HCT116 (cell line): Measurements from ENCODE around the gene GDPD5. TPM values are rescaled to one million over a fixed set of nuclear protein-coding genes. Genes with fewer than 3 reads are reported as not detected.

Source experiments
- ATAC-seq: fragments of 200-7000 bp; cut with Tn5 transposase; 2 replicates; pipeline ENCODE4 v1.9.1; 2020; ENCODE audit warnings: mild to moderate bottlenecking, moderate library complexity
- BruUV-seq: library from RNA; stranded (reverse); fragments of 400-500 nt; replicated peaks from 2 replicates; lab custom pipeline; 2021; lab: Mats Ljungman, UMichigan
- CTCF ChIA-PET: fragments of 300-600 bp; sonication (Branson Sonifier 250); formaldehyde crosslinking; loops from one replicate; lab custom pipeline; 2021; ENCODE audit warnings: antibody characterized with exemption; lab: Charles Lee
- POLR2A ChIA-PET: fragments of 300-600, 350-600 bp; sonication (Branson Sonifier 250); formaldehyde crosslinking; loops from one replicate; lab custom pipeline; 2021; ENCODE audit warnings: antibody characterized with exemption; lab: Charles Lee
- RAD21 ChIA-PET, 2 experiments: fragments of 300-600 bp; sonication (Branson Sonifier 250); formaldehyde crosslinking; loops; one replicate each; lab custom pipeline; 2023; ENCODE audit warnings: low total read pairs in 2 of 2; ENCODE audit not compliant: uncharacterized antibody in 2 of 2, unreplicated experiment in 2 of 2, low non-redundant PET in 1 of 2; lab: Charles Lee
- DNase-seq: peaks from one replicate; pipeline ENCODE4 v3.0.0-alpha.2; 2010; ENCODE audit warnings: low read depth, low spot score
- H2AFZ ChIP-seq: fragments of 200-600 bp; shearing (Covaris generic), sonication (generic); 2 replicates; pipeline ENCODE4 v1.6.1; 2017; ENCODE audit warnings: low read depth, mixed run types, mixed read lengths, antibody characterized with exemption, low read length; ENCODE audit not compliant: poor library complexity, severe bottlenecking
- H3K27ac ChIP-seq: 2 replicates; pipeline ENCODE4 v1.5.1; 2012; ENCODE audit warnings: low read depth, low read length
- H3K27me3 ChIP-seq: fragments of 200-600 bp; sonication (generic); 2 replicates; pipeline ENCODE4 v1.6.1; 2016; ENCODE audit warnings: mixed run types, low read length, mixed read lengths; ENCODE audit not compliant: insufficient read depth
- H3K36me3 ChIP-seq, 2 experiments: fragments of 200-500 bp in 1 of 2; fragments of 200-600 bp in 1 of 2; sonication (Bioruptor generic) in 1 of 2; sonication (generic) in 1 of 2; 2 replicates each; pipeline versions ENCODE4 v1.5.1 to v1.6.1; 2014 to 2016; ENCODE audit warnings: low read length in 2 of 2, inconsistent platforms in 1 of 2, mixed read lengths in 1 of 2, mixed run types in 1 of 2; ENCODE audit not compliant: insufficient read depth in 2 of 2, control insufficient read depth in 1 of 2
- H3K4me1 ChIP-seq, 2 experiments: fragments of 200-600 bp in 1 of 2; sonication (generic) in 1 of 2; 2 replicates each; pipeline versions ENCODE4 v1.5.1 to v1.6.1; 2012 to 2017; ENCODE audit warnings: low read length in 2 of 2, inconsistent platforms in 1 of 2, mild to moderate bottlenecking in 1 of 2, mixed read lengths in 1 of 2, mixed run types in 1 of 2, moderate library complexity in 1 of 2; ENCODE audit not compliant: insufficient read depth in 2 of 2, control insufficient read depth in 1 of 2
- H3K4me2 ChIP-seq: fragments of 200-600 bp; sonication (generic); 2 replicates; pipeline ENCODE4 v1.6.1; 2017; ENCODE audit warnings: mixed run types, low read length, mixed read lengths
- H3K4me3 ChIP-seq, 2 experiments: fragments of 200-600 bp in 1 of 2; sonication (generic) in 1 of 2; replicated peaks in 1 of 2; 2 replicates each; pipeline ENCODE4 v1.5.1; 2011 to 2016; ENCODE audit warnings: low read length in 2 of 2, control low read depth in 1 of 2, low read depth in 1 of 2, mild to moderate bottlenecking in 1 of 2, mixed read lengths in 1 of 2, mixed run types in 1 of 2
- H3K79me2 ChIP-seq: fragments of 200-600 bp; sonication (generic); 2 replicates; pipeline ENCODE4 v1.6.1; 2017; ENCODE audit warnings: mild to moderate bottlenecking, mixed run types, low read length, moderate library complexity, mixed read lengths; ENCODE audit not compliant: insufficient read depth
- H3K9ac ChIP-seq: fragments of 200-600 bp; sonication (generic); 2 replicates; pipeline ENCODE4 v1.6.1; 2016; ENCODE audit warnings: low read length, mixed read lengths
- H3K9me2 ChIP-seq: fragments of 200-600 bp; sonication (generic), shearing (Covaris generic); 2 replicates; pipeline ENCODE4 v1.6.1; 2017; ENCODE audit warnings: mixed run types, mild to moderate bottlenecking, moderate library complexity; ENCODE audit not compliant: insufficient read depth
- H3K9me3 ChIP-seq, 2 experiments: fragments of 200-500 bp in 1 of 2; fragments of 200-600 bp in 1 of 2; sonication (Bioruptor generic) in 1 of 2; sonication (generic) in 1 of 2; 2 replicates each; pipeline ENCODE4 v1.6.1; 2014 to 2017; ENCODE audit warnings: low read length in 2 of 2, mixed read lengths in 2 of 2, inconsistent platforms in 1 of 2, low read depth in 1 of 2, mild to moderate bottlenecking in 1 of 2, mixed run types in 1 of 2, moderate library complexity in 1 of 2; ENCODE audit not compliant: control insufficient read depth in 1 of 2, insufficient read depth in 1 of 2
- H4K20me1 ChIP-seq: fragments of 200-600 bp; sonication (generic), shearing (Covaris generic); 2 replicates; pipeline ENCODE4 v1.6.1; 2017; ENCODE audit warnings: mixed run types, mild to moderate bottlenecking, moderate library complexity; ENCODE audit not compliant: insufficient read depth
- CBX3 ChIP-seq: IDR thresholded peaks from 2 replicates; pipeline ENCODE4 v1.6.1; 2012; ENCODE audit warnings: low read depth
- CEBPB ChIP-seq: IDR thresholded peaks from 2 replicates; pipeline ENCODE4 v1.6.1; 2012; ENCODE audit warnings: low read depth
- EGR1 ChIP-seq: IDR thresholded peaks from 2 replicates; pipeline ENCODE4 v1.6.1; 2012; ENCODE audit warnings: low read depth
- ELF1 ChIP-seq: IDR thresholded peaks from 2 replicates; pipeline ENCODE4 v1.6.1; 2012; ENCODE audit warnings: low read depth, borderline replicate concordance
- EZH2 ChIP-seq: fragments of 200-600 bp; sonication (generic); IDR thresholded peaks from 2 replicates; pipeline ENCODE4 v1.6.1; 2017; ENCODE audit warnings: antibody characterized with exemption, mixed run types
- EZH2phosphoT487 ChIP-seq: fragments of 200-600 bp; IDR thresholded peaks from 2 replicates; pipeline ENCODE4 v1.6.1; 2018; ENCODE audit warnings: antibody characterized with exemption, borderline replicate concordance
- FOSL1 ChIP-seq: IDR thresholded peaks from 2 replicates; pipeline ENCODE4 v1.6.1; 2012; ENCODE audit warnings: low read depth
- JUND ChIP-seq: IDR thresholded peaks from 2 replicates; pipeline ENCODE4 v1.6.1; 2012
- POLR2AphosphoS5 ChIP-seq: IDR thresholded peaks from 2 replicates; pipeline ENCODE4 v1.6.1; 2011; ENCODE audit warnings: mild to moderate bottlenecking, low read depth, low read length, moderate library complexity
- RAD21 ChIP-seq: IDR thresholded peaks from 2 replicates; pipeline ENCODE4 v1.6.1; 2012; ENCODE audit warnings: low read depth, mild to moderate bottlenecking
- SIN3A ChIP-seq: IDR thresholded peaks from 2 replicates; pipeline ENCODE4 v1.6.1; 2012; ENCODE audit warnings: low read depth
- SP1 ChIP-seq: IDR thresholded peaks from 2 replicates; pipeline ENCODE4 v1.6.1; 2012; ENCODE audit warnings: low read depth
- SRF ChIP-seq: IDR thresholded peaks from 2 replicates; pipeline ENCODE4 v1.6.1; 2012; ENCODE audit warnings: low read depth
- YY1 ChIP-seq: IDR thresholded peaks from 2 replicates; pipeline ENCODE4 v1.6.1; 2011; ENCODE audit warnings: low read length, low read depth, moderate library complexity, mild to moderate bottlenecking; ENCODE audit not compliant: insufficient replicate concordance; ENCODE audit errors: extremely low read depth
- ZFX ChIP-seq: fragments of 450-650 bp; IDR thresholded peaks from 2 replicates; pipeline ENCODE4 v1.6.1; 2017
- ZNF274 ChIP-seq: fragments of 200-500 bp; sonication (Bioruptor generic); IDR thresholded peaks from 2 replicates; pipeline ENCODE4 v1.6.1; 2014; ENCODE audit warnings: mild to moderate bottlenecking, low read depth, low read length, inconsistent platforms
- intact Hi-C: fragments of 100-400 bp; cut with micrococcal nuclease; formaldehyde crosslinking; loops from 2 replicates; pipeline ENCODE4 v1.10.0; 2022
- total RNA-seq: library from RNA; stranded (reverse); gene quantifications from one replicate; pipeline ENCODE4 v1.2.1, GENCODE V29; 2021; ENCODE audit not compliant: unreplicated experiment
- TF ChIP-seq, protein P1 (sequence below): IDR thresholded peaks from 2 replicates; pipeline ENCODE4 v1.6.1; 2012
- TF ChIP-seq, protein P2 (sequence below), 3 experiments: fragments of 200-600 bp in 1 of 3; sonication (generic) in 1 of 3; IDR thresholded peaks in 2 of 3; conservative IDR thresholded peaks in 1 of 3; 2 replicates each; pipeline ENCODE4 v1.5.1; 2012 to 2017; ENCODE audit warnings: low read depth in 2 of 3, low read length in 2 of 3, antibody characterized with exemption in 1 of 3, borderline replicate concordance in 1 of 3, control low read depth in 1 of 3, mild to moderate bottlenecking in 1 of 3, mixed read lengths in 1 of 3, mixed run types in 1 of 3, moderate library complexity in 1 of 3; ENCODE audit not compliant: insufficient read depth in 1 of 3
- TF ChIP-seq, protein P3 (sequence below): IDR thresholded peaks from 2 replicates; pipeline ENCODE4 v1.6.1; 2011; ENCODE audit warnings: mild to moderate bottlenecking, low read length, moderate library complexity; ENCODE audit not compliant: insufficient replicate concordance; ENCODE audit errors: extremely low read depth
- TF ChIP-seq, protein P4 (sequence below): IDR thresholded peaks from 2 replicates; pipeline ENCODE4 v1.6.1; 2012

GDPD5 gene
- total RNA-seq, 1 experiment from 2014 or later: 27.5 TPM

DNA sequence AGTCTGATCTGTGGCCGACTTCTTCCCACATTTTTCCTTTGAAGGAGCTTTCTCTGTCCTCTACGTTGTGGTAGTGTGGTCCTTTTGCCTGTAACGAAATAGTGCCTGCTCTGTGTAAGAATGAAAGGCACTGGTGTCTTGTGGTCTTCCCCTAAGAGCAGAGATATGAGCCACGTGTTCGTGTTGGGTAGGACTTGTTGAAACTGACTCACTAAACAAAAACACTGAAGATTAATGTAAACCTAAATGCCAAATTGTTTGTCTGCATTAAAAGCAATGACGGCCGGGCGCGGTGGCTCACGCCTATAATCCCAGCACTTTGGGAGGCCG is 136.5 kb downstream of the GDPD5 start:
- RAD21 ChIA-PET: interaction anchor here in 1 of 2 experiments (1.6 kb wide), 1 partner anchor 109 kb away, joined by 3 read pairs; no protein-coding TSS in a partner anchor
- no peak for TF ChIP-seq EZH2
- TF ChIP-seq CEBPB: no peak
- TF ChIP-seq, protein P1, sequence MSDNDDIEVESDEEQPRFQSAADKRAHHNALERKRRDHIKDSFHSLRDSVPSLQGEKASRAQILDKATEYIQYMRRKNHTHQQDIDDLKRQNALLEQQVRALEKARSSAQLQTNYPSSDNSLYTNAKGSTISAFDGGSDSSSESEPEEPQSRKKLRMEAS: no peak
- TF ChIP-seq SP1: no peak
- TF ChIP-seq, protein P2, sequence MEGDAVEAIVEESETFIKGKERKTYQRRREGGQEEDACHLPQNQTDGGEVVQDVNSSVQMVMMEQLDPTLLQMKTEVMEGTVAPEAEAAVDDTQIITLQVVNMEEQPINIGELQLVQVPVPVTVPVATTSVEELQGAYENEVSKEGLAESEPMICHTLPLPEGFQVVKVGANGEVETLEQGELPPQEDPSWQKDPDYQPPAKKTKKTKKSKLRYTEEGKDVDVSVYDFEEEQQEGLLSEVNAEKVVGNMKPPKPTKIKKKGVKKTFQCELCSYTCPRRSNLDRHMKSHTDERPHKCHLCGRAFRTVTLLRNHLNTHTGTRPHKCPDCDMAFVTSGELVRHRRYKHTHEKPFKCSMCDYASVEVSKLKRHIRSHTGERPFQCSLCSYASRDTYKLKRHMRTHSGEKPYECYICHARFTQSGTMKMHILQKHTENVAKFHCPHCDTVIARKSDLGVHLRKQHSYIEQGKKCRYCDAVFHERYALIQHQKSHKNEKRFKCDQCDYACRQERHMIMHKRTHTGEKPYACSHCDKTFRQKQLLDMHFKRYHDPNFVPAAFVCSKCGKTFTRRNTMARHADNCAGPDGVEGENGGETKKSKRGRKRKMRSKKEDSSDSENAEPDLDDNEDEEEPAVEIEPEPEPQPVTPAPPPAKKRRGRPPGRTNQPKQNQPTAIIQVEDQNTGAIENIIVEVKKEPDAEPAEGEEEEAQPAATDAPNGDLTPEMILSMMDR (IDR thresholded peaks at IDR 0.05 in 2 of 3, conservative IDR thresholded peaks at IDR 0.05 in 1 of 3; ENCODE audit: borderline replicate concordance in 1 of 3, insufficient read depth in 1 of 3, low read depth in 2 of 3, low read length in 2 of 3): no peak
- TF ChIP-seq ZFX: no peak
- TF ChIP-seq RAD21: no peak
- TF ChIP-seq EGR1: no peak
- no peak for TF ChIP-seq ZNF274
- TF ChIP-seq JUND: no peak
- TF ChIP-seq, protein P3, sequence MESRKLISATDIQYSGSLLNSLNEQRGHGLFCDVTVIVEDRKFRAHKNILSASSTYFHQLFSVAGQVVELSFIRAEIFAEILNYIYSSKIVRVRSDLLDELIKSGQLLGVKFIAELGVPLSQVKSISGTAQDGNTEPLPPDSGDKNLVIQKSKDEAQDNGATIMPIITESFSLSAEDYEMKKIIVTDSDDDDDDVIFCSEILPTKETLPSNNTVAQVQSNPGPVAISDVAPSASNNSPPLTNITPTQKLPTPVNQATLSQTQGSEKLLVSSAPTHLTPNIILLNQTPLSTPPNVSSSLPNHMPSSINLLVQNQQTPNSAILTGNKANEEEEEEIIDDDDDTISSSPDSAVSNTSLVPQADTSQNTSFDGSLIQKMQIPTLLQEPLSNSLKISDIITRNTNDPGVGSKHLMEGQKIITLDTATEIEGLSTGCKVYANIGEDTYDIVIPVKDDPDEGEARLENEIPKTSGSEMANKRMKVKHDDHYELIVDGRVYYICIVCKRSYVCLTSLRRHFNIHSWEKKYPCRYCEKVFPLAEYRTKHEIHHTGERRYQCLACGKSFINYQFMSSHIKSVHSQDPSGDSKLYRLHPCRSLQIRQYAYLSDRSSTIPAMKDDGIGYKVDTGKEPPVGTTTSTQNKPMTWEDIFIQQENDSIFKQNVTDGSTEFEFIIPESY: no peak
- no peak for TF ChIP-seq ELF1
- TF ChIP-seq FOSL1: no peak
- TF ChIP-seq SIN3A: no peak
- TF ChIP-seq POLR2AphosphoS5: no peak
- TF ChIP-seq, protein P4, sequence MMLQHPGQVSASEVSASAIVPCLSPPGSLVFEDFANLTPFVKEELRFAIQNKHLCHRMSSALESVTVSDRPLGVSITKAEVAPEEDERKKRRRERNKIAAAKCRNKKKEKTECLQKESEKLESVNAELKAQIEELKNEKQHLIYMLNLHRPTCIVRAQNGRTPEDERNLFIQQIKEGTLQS: no peak
- no peak for TF ChIP-seq SRF
- no peak for TF ChIP-seq EZH2phosphoT487
- no peak for TF ChIP-seq YY1
- TF ChIP-seq CBX3: no peak
- H3K4me3 ChIP-seq: no peak overlapping the region
- no peaks in the 10 kb centered on the region for H3K79me2 ChIP-seq
- CTCF ChIA-PET: interaction anchor here (0.6 to 7.1 kb wide), 7 partner anchors 22 to 508 kb away, joined by 3 to 57 read pairs (median 3); no protein-coding TSS in a partner anchor
- H4K20me1 ChIP-seq: no peaks in the 10 kb centered on the region
- POLR2A ChIA-PET: interaction anchor here (1.4 kb wide), 1 partner anchor 11 kb away, joined by 5 read pairs; no protein-coding TSS in a partner anchor
- H3K27ac ChIP-seq: no peak overlapping the region; the same call in 1 of the 2 replicates
- no peaks in the 10 kb centered on the region for H3K27me3 ChIP-seq
- no TSS peak for BruUV-seq
- DNase-seq: no peak
- no peaks in the 10 kb centered on the region for H3K9me2 ChIP-seq
- no peak for ATAC-seq
- no peaks in the 10 kb centered on the region for H3K9me3 ChIP-seq
- peak overlapping the region; percentile 98 for H2AFZ ChIP-seq
- intact Hi-C loops: loop anchor here (5.0 kb wide), 2 partner anchors 58 to 478 kb away; no protein-coding TSS in a partner anchor
- H3K4me2 ChIP-seq: peak overlapping the region; percentile 1; the same call in 1 of the 2 replicates
- peaks cover 23 to 46% of the 10 kb centered on the region in 2 experiments for H3K4me1 ChIP-seq
- no peak overlapping the region for H3K9ac ChIP-seq
- H3K36me3 ChIP-seq: no peaks in the 10 kb centered on the region
